T47D (cell line): ENCODE results near the gene PDGFC.
"Not testable (repeated sequence)": the region's sequence is repeated elsewhere in the genome, so short reads cannot be mapped to it uniquely, and the experiment has no call there.

ENCODE experiments used
- DNase-seq, 2 experiments: peaks; one replicate each; pipeline versions ENCODE4 v3.0.0 to v3.0.0-alpha.2; 2011 to 2012; ENCODE audit warnings: low read depth in 1 of 2, low spot score in 1 of 2
- JUND ChIP-seq: IDR thresholded peaks from 2 replicates; pipeline ENCODE4 v1.6.1; 2012; ENCODE audit warnings: low read depth
- in situ Hi-C: cut with HindIII; loops from 2 replicates; pipeline ENCODE4 v1.10.0; 2016; ENCODE audit warnings: low sequenced_read_pairs, low pct_unique_long_range_greater_than_20kb

Gene PDGFC

GRCh38 chr4:156939801-156940200, 31.8 kb downstream of the PDGFC start:
- TF ChIP-seq JUND: no peak
- in situ Hi-C loops: no loop called here
- no peak for DNase-seq

DNA sequence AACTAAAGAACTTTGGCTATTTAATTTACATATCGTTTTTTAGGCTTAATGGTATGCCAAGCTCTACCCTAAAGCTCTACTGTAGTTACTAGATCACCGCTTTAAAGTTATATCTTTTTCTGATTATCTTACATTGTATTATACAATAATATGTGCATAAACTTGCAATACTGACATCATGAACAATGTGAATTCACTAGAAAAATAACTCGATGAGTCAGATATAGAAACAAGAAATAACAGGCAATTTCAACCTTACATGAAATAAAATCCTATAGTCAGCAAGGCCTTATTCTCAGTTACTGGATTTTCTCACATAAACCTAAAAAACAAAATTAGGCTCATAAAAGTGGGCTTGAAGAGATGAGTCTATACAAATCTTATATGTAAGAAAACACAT, 32.5 kb downstream of the PDGFC start:
- in situ Hi-C loops: no loop called here
- no peak for DNase-seq
- no peak for TF ChIP-seq JUND

DNA sequence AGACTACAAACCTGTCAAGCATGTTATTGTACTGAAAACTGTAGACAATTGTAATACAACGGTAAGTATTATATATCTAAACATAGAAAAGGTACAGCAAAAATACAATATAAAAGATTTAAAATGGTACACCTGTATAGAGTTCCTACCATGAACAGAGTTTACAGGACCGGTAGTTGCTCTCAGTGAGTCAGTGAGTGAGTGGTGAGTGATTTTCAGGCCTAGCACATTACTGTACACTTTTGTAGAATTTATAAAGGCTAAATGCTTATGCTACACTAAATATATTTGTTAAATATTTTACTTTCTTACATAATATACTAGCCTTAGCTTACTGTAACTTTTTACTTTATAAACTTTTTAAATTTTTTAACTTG, 37.4 kb downstream of the PDGFC start:
- TF ChIP-seq JUND: no peak
- DNase-seq: no peak
- in situ Hi-C loops: no loop called here

DNA sequence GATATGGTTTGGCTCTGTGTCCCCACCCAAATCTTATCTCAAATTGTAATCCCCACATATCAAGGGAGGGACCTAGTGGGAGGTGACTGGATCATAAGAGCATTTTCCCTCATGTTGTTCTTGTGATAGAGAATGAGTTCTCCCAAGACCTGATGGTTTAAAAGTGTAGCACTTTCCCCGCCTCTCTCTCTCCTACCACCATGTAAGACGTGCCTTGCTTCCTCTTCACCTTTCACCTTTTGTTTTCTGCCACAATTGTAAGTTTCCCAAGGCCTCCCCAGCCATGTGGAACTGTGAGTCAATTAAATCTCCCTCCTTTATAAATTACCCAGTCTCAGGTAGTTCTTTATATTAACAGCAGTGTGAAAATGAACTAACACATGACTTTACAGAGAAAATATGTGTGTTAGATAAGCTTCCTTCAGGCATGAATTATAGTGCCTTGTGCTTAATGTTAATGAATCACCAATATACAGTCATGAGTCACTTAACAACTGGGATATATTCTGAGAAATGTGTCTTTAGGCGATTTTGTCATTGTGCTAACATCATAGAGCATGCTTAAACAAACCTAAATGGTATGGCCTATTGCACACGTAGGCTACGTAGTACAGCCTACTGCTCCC, 37.9 kb downstream of the PDGFC start:
- no peak for TF ChIP-seq JUND
- in situ Hi-C loops: no loop called here
- peak in 1 of 2 experiments; percentile 54 for DNase-seq

- in situ Hi-C loops, DNase-seq: not testable (repeated sequence)
Measured at GRCh38 chr4:156932360-156932759, 39.2 kb downstream of the PDGFC start.

- DNase-seq: peak in 1 of 2 experiments; percentile 70
- no peak for TF ChIP-seq JUND
Measured at GRCh38 chr4:156931267-156931666, 40.3 kb downstream of the PDGFC start.

DNA sequence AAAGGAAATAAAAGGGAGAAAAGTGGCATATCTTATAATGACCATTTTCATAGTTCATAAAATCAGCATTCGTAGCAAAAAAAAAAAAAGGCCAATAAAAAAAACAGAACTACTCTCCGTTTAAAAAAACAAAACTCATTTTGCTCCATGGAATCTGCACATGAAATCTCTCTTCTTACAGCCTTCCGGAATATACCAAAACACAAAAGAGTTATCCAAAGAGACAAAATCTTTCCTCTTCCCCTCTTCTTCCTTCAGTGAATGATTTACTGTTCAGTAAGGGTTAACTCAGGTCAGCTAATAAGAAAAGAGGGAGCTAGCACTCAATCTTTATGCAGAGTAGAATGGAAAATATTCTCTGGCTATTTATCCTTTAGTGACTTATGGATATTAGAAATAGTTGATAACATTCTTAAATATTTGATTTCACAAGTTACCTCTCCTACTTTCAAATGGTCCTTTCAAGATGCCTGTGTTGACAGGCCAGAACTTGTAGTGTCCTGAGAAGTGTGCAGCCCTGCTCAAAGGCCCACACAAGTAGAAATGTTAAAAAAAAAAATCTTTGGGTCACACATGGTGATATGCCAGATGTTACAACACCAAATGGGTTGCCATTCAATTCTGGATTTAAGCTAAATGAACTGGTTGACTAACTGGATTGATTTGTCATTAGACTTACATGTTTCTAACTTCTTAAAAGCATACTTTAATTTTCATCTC, 42.1 kb downstream of the PDGFC start:
- no peak for TF ChIP-seq JUND
- no peak for DNase-seq
- in situ Hi-C loops: no loop called here

More at GRCh38 chr4:156931267-156931666, 40.3 kb downstream of the PDGFC start:
- in situ Hi-C loops: no loop called here

DNA sequence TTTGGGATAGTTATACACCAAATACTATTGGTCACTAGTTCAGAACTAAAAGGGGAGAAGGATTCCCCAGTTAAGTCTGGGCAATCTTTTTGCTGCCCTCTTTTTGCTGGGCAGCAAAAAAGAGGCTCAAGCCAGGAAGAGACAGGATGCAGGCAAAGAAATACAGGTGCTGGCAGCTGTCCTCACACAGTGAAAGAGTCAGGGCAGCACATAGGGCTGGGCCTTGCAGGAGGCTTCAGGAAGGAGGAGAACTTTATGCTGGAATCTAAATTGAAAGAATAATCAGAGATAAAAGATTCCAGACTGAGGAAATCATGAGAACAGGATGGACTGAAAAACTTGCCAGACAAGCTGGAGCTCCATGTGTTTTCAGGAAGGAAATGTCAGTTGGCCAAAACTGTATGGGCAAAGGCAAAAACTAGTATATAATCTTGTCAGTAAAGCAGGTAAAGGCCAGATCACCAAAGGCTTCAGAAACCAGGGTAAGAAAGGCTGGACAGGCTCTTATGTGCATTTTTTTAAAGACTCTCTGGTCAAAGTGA, 46.8 kb downstream of the PDGFC start:
- no peak for DNase-seq
- in situ Hi-C loops: no loop called here
- no peak for TF ChIP-seq JUND

DNA sequence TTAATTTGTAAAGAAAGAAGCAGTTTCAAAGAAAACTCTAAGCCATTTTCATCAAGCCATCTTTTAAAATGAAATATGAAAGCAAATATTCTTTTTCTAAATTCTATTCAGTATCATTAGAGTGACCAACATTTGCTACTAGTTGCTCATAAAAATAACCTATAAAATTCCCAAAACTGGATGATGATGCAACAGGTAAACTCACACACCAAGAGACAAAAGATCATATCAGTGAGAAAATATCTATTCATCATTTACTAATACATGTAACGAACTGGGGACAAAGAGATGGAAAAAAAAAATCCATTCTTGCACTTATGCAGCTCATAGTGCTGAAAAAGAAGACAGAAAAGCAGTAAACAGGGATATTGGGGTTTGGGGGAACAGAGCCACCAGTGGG, 48.1 kb downstream of the PDGFC start:
- in situ Hi-C loops: no loop called here
- TF ChIP-seq JUND: no peak
- no peak for DNase-seq

- TF ChIP-seq JUND: no peak
- in situ Hi-C loops: no loop called here
Measured at GRCh38 chr4:156915221-156915620, 56.4 kb downstream of the PDGFC start.

GRCh38 chr4:156913234-156913633, 58.4 kb downstream of the PDGFC start:
- in situ Hi-C loops: no loop called here
- no peak for TF ChIP-seq JUND
- DNase-seq: no peak

More at GRCh38 chr4:156915221-156915620, 56.4 kb downstream of the PDGFC start:
- no peak for DNase-seq

GRCh38 chr4:156909010-156909409, 62.6 kb downstream of the PDGFC start:
- no peak for DNase-seq
- TF ChIP-seq JUND: no peak
- in situ Hi-C loops: no loop called here

- in situ Hi-C loops: no loop called here
- no peak for TF ChIP-seq JUND
Measured at GRCh38 chr4:156906325-156906724, 65.3 kb downstream of the PDGFC start.

More at GRCh38 chr4:156906325-156906724, 65.3 kb downstream of the PDGFC start:
- DNase-seq: no peak
